Activated naive CD4-positive, alpha-beta T cell treated with anti-CD3 and anti-CD28 coated beads, Interleukin-2, amount 10 ng/mL, durations not matched to agents 5 hours and 36 hours (primary cell): ENCODE data around the gene OR10H4. TPM values are rescaled to one million over a fixed set of nuclear protein-coding genes. Genes with fewer than 3 reads are reported as not detected.

ENCODE experiments used
- total RNA-seq, 2 experiments: library from RNA; stranded (reverse); gene quantifications; one replicate each; pipeline ENCODE4 v1.2.3, GENCODE V29; 2021

Gene OR10H4, protein sequence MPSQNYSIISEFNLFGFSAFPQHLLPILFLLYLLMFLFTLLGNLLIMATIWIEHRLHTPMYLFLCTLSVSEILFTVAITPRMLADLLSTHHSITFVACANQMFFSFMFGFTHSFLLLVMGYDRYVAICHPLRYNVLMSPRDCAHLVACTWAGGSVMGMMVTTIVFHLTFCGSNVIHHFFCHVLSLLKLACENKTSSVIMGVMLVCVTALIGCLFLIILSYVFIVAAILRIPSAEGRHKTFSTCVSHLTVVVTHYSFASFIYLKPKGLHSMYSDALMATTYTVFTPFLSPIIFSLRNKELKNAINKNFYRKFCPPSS
- not detected for total RNA-seq

DNA sequence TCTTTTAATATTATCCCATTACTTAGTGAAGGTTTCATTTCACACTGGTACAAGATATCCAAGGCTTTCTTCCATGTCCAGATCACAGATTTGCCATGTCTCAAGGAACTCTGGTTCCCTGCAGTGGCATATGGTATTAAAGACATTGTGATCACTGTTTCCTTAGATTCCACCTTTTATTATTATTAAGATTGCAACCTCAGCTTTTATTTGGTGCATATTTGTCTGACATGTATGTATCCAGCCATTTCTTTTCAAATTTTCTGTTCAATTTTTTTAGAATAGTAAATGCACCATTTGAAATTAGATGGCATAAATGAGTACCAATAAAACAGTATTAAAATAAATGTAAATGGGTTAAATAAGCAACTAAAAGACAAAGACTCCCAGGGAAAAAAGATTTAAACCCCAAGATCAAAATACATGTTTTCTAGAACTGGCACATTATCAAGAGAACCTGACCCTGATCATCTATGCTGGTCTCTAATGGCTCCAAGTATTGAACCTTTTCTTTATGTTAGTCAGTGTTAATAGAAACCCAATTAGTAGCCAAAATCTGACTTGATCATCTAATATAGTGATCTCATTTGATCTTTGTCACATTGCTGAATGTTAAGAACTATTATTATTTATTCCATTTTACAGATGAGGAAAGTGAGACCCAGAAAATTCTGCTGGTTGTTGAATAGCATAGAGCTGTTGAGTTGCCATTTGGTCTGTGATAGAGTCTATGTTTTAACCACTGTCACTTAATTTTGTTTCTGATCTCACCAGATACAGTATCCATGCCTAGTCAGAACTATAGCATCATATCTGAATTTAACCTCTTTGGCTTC is at the start of gene OR10H4:
TSS of gene OR10H4 (plus strand) at position 786 of the 836 bp plus-strand sequence. CDS start at position 786, 0 bp downstream.

DNA sequence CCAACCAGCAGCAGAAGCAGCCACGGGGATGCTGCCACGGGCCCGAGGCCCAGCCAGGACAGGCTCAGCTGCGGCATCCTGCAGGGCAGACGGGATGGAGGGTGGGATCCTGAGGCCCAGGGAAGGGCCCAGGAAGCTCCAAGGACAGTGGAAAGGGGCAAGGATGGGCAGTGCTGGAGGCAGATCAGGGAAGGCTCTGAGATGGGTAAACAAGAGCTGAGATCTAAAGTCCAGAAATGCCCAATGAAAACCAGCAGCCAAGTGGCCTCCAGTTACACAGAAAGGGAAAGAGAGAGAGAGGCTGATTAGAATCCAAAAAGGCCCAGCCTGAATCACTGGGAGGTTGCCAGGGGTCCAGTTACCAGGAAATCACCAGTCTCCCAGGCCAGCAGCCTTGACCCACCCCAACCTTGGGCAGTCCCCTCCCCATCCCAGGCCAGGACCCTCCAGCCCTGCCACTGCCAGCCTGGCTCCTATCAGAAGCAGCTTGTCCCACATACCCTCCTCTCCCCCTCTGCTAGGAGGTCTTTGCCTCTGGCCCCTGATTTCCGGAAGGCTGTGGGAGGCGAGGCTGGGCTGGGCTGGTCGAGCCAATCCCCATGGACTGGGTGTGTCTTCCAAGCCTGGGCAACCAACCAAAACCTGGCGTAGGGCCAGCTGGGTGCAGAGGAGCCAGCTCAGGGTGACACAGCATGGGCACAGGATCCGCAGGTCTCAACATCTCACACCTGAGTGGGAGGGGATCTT is 14.3 kb upstream of the OR10H4 start, which contains the start of gene CYP4F11:
TSS of gene CYP4F11 (minus strand) at position 198 of the 747 bp plus-strand sequence. CDS start at position 77, 121 bp downstream.

Other genes starting within 250 kb of the OR10H4 start
- not detected for gene OR10H2, start 221.0 kb upstream of the OR10H4 start, total RNA-seq
- not detected for gene OR10H3, start 211.0 kb upstream of the OR10H4 start, total RNA-seq
- gene OR10H5, start 161.3 kb upstream of the OR10H4 start, total RNA-seq = not detected
- gene OR10H1, start 133.3 kb upstream of the OR10H4 start, total RNA-seq = not detected
- gene CYP4F2, start 50.9 kb upstream of the OR10H4 start, total RNA-seq = not detected
- gene CYP4F11, start 14.5 kb upstream of the OR10H4 start, total RNA-seq = not detected
- gene TPM4, start 127.5 kb downstream of the OR10H4 start, total RNA-seq = 100 to 1,000 TPM; 334 to 348 TPM
- gene RAB8A, start 162.9 kb downstream of the OR10H4 start, total RNA-seq = 100 to 1,000 TPM; 107 to 112 TPM
- gene HSH2D, start 194.7 kb downstream of the OR10H4 start, total RNA-seq = 10 to 100 TPM; 38.1 to 40.3 TPM
- not detected for gene CIB3, start 224.5 kb downstream of the OR10H4 start, total RNA-seq
- gene FAM32A, start 236.4 kb downstream of the OR10H4 start, total RNA-seq = 10 to 100 TPM; 59.5 to 60.7 TPM
- 100 to 1,000 TPM; 130 to 136 TPM for gene AP1M1, start 248.9 kb downstream of the OR10H4 start, total RNA-seq